ENCODE results near the gene NUP133. TPM values are rescaled to one million over a fixed set of nuclear protein-coding genes. Genes with fewer than 3 reads are reported as not detected.

Gene NUP133
- total and polyA plus RNA-seq, 2 donors from 2014 or later = 15.9 to 35.0 TPM

DNA sequence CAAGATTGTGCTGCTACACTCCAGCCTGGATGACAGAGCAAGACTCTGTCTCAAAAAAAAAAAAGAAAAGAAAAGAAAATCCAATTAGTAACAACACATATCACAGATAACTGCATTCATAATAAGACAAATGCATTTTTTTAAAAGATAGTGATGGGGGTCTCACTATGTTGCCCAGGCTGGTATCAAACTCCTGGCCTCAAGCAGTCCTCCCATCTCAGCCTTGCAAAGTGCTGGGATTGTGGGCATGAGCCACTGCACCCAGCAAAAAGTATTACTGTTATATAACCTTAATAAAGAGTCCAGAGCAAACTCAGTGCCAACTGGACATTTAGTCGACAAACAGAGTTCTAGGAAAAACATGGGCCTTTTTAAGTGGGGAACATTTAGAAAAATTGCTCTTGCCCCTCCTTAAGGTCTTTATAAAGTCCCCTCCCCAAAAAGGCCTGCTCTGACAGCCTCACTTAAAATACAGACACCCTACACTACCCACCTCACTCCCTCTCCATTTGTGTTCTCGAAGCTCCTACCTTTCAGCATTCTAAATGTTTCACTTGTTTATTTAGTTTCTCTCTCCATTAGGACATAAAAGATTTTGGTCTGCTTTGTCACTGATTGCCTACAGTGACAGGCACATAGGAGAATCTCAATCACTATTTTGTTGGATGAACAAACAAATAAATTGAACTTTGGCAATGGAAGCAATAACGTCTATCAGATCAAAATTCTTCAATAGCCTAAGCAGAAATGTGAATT lies 42.8 kb upstream of the NUP133 start:
- H3K27me3 ChIP-seq (ENCODE audit: control insufficient read depth, insufficient read depth, low read length) = no peaks in the 10 kb centered on the region
- TF ChIP-seq, protein P1, sequence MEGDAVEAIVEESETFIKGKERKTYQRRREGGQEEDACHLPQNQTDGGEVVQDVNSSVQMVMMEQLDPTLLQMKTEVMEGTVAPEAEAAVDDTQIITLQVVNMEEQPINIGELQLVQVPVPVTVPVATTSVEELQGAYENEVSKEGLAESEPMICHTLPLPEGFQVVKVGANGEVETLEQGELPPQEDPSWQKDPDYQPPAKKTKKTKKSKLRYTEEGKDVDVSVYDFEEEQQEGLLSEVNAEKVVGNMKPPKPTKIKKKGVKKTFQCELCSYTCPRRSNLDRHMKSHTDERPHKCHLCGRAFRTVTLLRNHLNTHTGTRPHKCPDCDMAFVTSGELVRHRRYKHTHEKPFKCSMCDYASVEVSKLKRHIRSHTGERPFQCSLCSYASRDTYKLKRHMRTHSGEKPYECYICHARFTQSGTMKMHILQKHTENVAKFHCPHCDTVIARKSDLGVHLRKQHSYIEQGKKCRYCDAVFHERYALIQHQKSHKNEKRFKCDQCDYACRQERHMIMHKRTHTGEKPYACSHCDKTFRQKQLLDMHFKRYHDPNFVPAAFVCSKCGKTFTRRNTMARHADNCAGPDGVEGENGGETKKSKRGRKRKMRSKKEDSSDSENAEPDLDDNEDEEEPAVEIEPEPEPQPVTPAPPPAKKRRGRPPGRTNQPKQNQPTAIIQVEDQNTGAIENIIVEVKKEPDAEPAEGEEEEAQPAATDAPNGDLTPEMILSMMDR (IDR thresholded peaks at IDR 0.05; ENCODE audit: borderline replicate concordance, extremely low read depth, insufficient read depth) = no peak
- no peak overlapping the region for H3K27ac ChIP-seq (ENCODE audit: low read depth in 2 of 2, low read length in 2 of 2)
- H3K9ac ChIP-seq (ENCODE audit: low read length in 3 of 3) = no peak overlapping the region
- no peak for DNase-seq
- peaks cover 0 to 2% (median 0%) of the 10 kb centered on the region in 3 donors for H3K4me1 ChIP-seq (ENCODE audit: control insufficient read depth in 2 of 3, insufficient read depth in 2 of 3, low read depth in 1 of 3, low read length in 3 of 3)
- intact Hi-C loops (cut with DNase I) = no loop called here
- H3K9me3 ChIP-seq (ENCODE audit: control insufficient read depth in 2 of 3, insufficient read depth in 1 of 3, low read length in 3 of 3) = no peaks in the 10 kb centered on the region
- H3K36me3 ChIP-seq (ENCODE audit: control insufficient read depth in 2 of 3, insufficient read depth in 3 of 3, low read length in 3 of 3) = peaks cover 0 to 8% (median 5%) of the 10 kb centered on the region in 3 donors
- no peak for FAIRE-seq
- H3K4me3 ChIP-seq (ENCODE audit: low read length in 3 of 3) = no peak overlapping the region

DNA sequence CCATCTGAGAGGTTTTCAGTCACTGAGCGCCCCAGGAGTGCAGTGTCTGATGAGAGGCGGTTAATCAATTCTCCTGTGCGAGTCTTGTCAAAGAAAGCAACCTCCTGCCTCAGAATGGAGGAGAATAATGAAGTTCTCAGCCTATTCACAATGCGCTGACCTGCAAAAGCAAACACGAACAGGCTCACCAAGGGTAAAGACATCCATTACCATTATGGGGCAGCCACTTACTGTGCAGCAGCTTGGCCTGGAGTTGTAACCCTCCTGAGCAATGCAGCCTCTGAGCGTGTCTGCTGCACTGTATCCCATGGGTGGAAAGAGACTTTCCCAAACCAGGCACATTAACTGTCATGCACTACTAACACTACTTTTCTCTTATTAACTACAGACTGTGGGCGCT lies 39.4 kb upstream of the NUP133 start:
- H3K9me3 ChIP-seq (ENCODE audit: control insufficient read depth in 2 of 3, insufficient read depth in 1 of 3, low read length in 3 of 3) = no peaks in the 10 kb centered on the region
- H3K4me1 ChIP-seq (ENCODE audit: control insufficient read depth in 2 of 3, insufficient read depth in 2 of 3, low read depth in 1 of 3, low read length in 3 of 3) = no peaks in the 10 kb centered on the region
- FAIRE-seq (no peak), DNase-seq (no peak)
- H3K27me3 ChIP-seq (ENCODE audit: control insufficient read depth, insufficient read depth, low read length) = no peaks in the 10 kb centered on the region
- peaks cover 0 to 11% (median 6%) of the 10 kb centered on the region in 3 donors for H3K36me3 ChIP-seq (ENCODE audit: control insufficient read depth in 2 of 3, insufficient read depth in 3 of 3, low read length in 3 of 3)
- intact Hi-C loops (cut with DNase I) = no loop called here
- TF ChIP-seq, protein P1 (IDR thresholded peaks at IDR 0.05; ENCODE audit: borderline replicate concordance, extremely low read depth, insufficient read depth) = no peak
- H3K27ac ChIP-seq (ENCODE audit: low read depth in 2 of 2, low read length in 2 of 2) = no peak overlapping the region
- H3K4me3 ChIP-seq (ENCODE audit: low read length in 3 of 3) = no peak overlapping the region
- no peak overlapping the region for H3K9ac ChIP-seq (ENCODE audit: low read length in 3 of 3)

DNA sequence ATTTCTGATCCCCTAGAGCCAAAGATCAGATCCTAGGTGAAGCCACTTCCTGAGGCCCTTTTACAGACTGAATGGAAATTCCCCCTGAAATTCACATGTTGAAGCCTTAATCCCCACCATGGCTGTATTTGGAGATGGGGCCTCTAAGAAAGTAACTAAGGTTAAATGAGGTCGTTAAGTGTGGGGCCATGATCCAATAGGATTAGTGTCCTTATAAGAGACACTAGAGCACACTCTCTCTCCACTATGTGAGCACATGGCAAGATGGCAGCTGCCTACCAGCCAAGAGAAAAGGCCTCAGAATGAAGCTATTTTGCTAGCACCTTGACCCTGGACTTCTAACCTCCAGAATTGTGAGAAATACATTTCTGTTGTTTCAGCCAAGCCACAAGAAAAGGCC lies 36.4 kb upstream of the NUP133 start:
- TF ChIP-seq, protein P1 (IDR thresholded peaks at IDR 0.05; ENCODE audit: borderline replicate concordance, extremely low read depth, insufficient read depth) = no peak
- Histone ChIP-seq H3K4me3 (ENCODE audit: low read length in 3 of 3) (no peak overlapping the region), H3K9ac (ENCODE audit: low read length in 3 of 3) (no peak overlapping the region), H3K36me3 (ENCODE audit: control insufficient read depth in 2 of 3, insufficient read depth in 3 of 3, low read length in 3 of 3) (peaks cover 0 to 23% (median 16%) of the 10 kb centered on the region in 3 donors), H3K9me3 (ENCODE audit: control insufficient read depth in 2 of 3, insufficient read depth in 1 of 3, low read length in 3 of 3) (no peaks in the 10 kb centered on the region), H3K4me1 (ENCODE audit: control insufficient read depth in 2 of 3, insufficient read depth in 2 of 3, low read depth in 1 of 3, low read length in 3 of 3) (no peaks in the 10 kb centered on the region), H3K27ac (ENCODE audit: low read depth in 2 of 2, low read length in 2 of 2) (no peak overlapping the region), H3K27me3 (ENCODE audit: control insufficient read depth, insufficient read depth, low read length) (no peaks in the 10 kb centered on the region)
- intact Hi-C loops (cut with DNase I) = no loop called here
- FAIRE-seq (no peak), DNase-seq (no peak)
